GM18951 (cell line): Measurements from ENCODE around the gene CLCA4.

Experiments
- POLR2A ChIP-seq: IDR thresholded peaks from 4 replicates; pipeline ENCODE4 v1.6.1; 2011; ENCODE audit warnings: mild to moderate bottlenecking; ENCODE audit not compliant: insufficient read length, insufficient read depth; ENCODE audit errors: extremely low read depth
- in situ Hi-C: fragments of 300-500 bp; cut with MboI; formaldehyde crosslinking; loops from one replicate; pipeline ENCODE4 v1.12.0; 2022; ENCODE audit warnings: low sequenced_read_pairs, mixed read lengths, inconsistent platforms; ENCODE audit not compliant: unreplicated experiment

CLCA4 gene

GRCh38 chr1:86616871-86617270 is 70.0 kb downstream of the CLCA4 start:
- in situ Hi-C loops: no loop called here

GRCh38 chr1:86618358-86618757 is 71.5 kb downstream of the CLCA4 start:
- in situ Hi-C loops: no loop called here
- no peak for TF ChIP-seq POLR2A

More at GRCh38 chr1:86616871-86617270, 70.0 kb downstream of the CLCA4 start:
- TF ChIP-seq POLR2A: no peak

- in situ Hi-C loops: no loop called here
- TF ChIP-seq POLR2A: no peak
Observed at GRCh38 chr1:86619313-86619712, 72.4 kb downstream of the CLCA4 start.

GRCh38 chr1:86621286-86621685 is 74.4 kb downstream of the CLCA4 start:
- TF ChIP-seq POLR2A: no peak
- in situ Hi-C loops: no loop called here
